BLaER1 treated with 17β-estradiol and CSF1 and Interleukin-3, amounts not matched to agents 10 nM and 100 nM (cell line): ENCODE measurements around the gene STK32A.

Experiments used
- H3K27ac ChIP-seq, 11 experiments: shearing (Covaris generic); formaldehyde crosslinking; 2 replicates each; pipeline ENCODE4 v1.8.1; 2022
- H3K27me3 ChIP-seq, 11 experiments: shearing (Covaris generic); formaldehyde crosslinking; 2 replicates each; pipeline ENCODE4 v1.8.1; 2022
- H3K36me3 ChIP-seq, 11 experiments: shearing (Covaris generic); formaldehyde crosslinking; 2 replicates each; pipeline ENCODE4 v1.8.1; 2022
- H3K4me1 ChIP-seq, 10 experiments: shearing (Covaris generic); formaldehyde crosslinking; 2 replicates each; pipeline ENCODE4 v1.8.1; 2022
- H3K4me2 ChIP-seq, 11 experiments: shearing (Covaris generic); formaldehyde crosslinking; 2 replicates each; pipeline ENCODE4 v1.8.1; 2022
- H3K4me3 ChIP-seq, 10 experiments: shearing (Covaris generic); formaldehyde crosslinking; 2 replicates each; pipeline ENCODE4 v1.8.1; 2022
- H3K9ac ChIP-seq, 11 experiments: shearing (Covaris generic); formaldehyde crosslinking; 2 replicates each; pipeline ENCODE4 v1.8.1; 2022
- H3K9me3 ChIP-seq, 11 experiments: shearing (Covaris generic); formaldehyde crosslinking; replicated peaks in 1 of 11; 2 replicates each; pipeline ENCODE4 v1.8.1; 2022
- H4K20me1 ChIP-seq, 11 experiments: shearing (Covaris generic); formaldehyde crosslinking; 2 replicates each; pipeline ENCODE4 v1.8.1; 2022
- Cebpa-rat ChIP-seq, 11 experiments: shearing (Covaris generic); IDR thresholded peaks; 2 replicates each; pipeline ENCODE4 v1.8.1; 2022

The STK32A gene

GRCh38 chr5:147245381-147246165 is 10.7 kb downstream of the STK32A start:
- Histone ChIP-seq H3K9me3 (no peaks in the 10 kb centered on the region), H3K9ac (no peak overlapping the region), H3K4me1 (no peaks in the 10 kb centered on the region), H3K27me3 (no peaks in the 10 kb centered on the region), H4K20me1 (no peaks in the 10 kb centered on the region), H3K4me2 (no peak overlapping the region), H3K27ac (no peak overlapping the region), H3K36me3 (no peaks in the 10 kb centered on the region), H3K4me3 (no peak overlapping the region)
- TF ChIP-seq Cebpa-rat (IDR thresholded peaks at IDR 0.05) = no peak

DNA sequence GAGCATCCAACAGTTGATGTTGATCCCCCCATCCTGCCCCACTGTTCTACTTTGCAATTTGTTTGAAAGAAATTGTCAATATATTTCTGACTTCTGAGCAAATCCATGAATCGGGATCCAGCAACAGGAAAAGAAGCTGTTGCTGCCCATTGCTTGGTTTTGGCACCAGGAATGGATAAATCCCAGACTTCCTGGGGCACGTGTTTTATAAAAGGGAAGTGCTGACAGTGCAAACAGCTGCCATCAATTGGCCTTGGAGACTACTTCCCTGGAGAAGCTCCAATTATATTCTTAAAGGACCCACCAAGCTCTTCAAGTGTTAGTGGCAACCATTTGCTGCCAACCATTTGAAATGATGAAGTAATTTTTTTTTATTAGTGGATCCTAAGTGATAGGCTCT is 13.7 kb downstream of the STK32A start:
- TF ChIP-seq Cebpa-rat (IDR thresholded peaks at IDR 0.05) = no peak
- no peaks in the 10 kb centered on the region for H3K4me1 ChIP-seq
- no peaks in the 10 kb centered on the region for H3K9me3 ChIP-seq
- H3K4me2 ChIP-seq = no peak overlapping the region
- H3K4me3 ChIP-seq = no peak overlapping the region
- H4K20me1 ChIP-seq = no peaks in the 10 kb centered on the region
- H3K27ac ChIP-seq = no peak overlapping the region
- H3K36me3 ChIP-seq = no peaks in the 10 kb centered on the region
- H3K9ac ChIP-seq = no peak overlapping the region
- no peaks in the 10 kb centered on the region for H3K27me3 ChIP-seq

GRCh38 chr5:147259837-147260236 is 25.0 kb downstream of the STK32A start:
- H3K9me3 ChIP-seq = no peaks in the 10 kb centered on the region
- H3K4me2 ChIP-seq = no peak overlapping the region
- H3K36me3 ChIP-seq = no peaks in the 10 kb centered on the region
- no peaks in the 10 kb centered on the region for H3K4me1 ChIP-seq
- H3K27ac ChIP-seq = no peak overlapping the region
- H4K20me1 ChIP-seq = no peaks in the 10 kb centered on the region
- H3K27me3 ChIP-seq = no peaks in the 10 kb centered on the region
- TF ChIP-seq Cebpa-rat (IDR thresholded peaks at IDR 0.05) = no peak
- no peak overlapping the region for H3K4me3 ChIP-seq
- no peak overlapping the region for H3K9ac ChIP-seq

DNA sequence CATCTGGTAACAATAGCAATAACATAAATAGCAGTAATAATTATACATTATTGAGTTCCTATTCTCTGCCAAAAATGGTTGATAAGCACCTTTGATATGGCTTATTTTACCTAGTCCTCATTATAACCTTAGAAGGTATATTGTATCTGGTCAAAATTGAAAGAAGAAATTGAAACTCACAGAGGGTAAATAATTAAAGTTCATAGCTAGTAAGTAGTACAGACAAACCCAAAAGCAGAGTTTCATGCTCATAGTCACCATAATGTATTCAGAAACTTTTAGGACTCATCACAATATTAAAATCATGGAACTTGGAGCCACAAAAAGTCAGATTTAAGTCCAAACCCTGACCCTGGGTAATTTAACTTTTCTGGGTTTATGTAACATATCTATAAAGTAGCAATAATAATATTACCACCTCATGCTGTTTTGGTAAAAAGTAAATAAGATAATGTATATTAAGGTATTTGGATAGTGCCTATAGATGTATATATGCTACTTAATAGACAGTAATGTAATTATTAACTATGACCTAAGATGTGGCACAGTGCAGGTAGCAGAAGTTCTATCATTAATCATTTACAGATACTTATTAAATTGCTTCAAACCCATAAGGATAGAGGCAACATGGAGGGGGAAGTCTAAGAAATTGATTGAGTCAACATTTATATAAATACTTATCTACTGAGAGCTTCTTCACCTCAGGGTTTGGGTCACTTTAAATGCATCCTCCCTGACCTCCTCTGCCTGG is 32.4 kb downstream of the STK32A start:
- no peak overlapping the region for H3K9ac ChIP-seq
- no peaks in the 10 kb centered on the region for H4K20me1 ChIP-seq
- no peak for TF ChIP-seq Cebpa-rat (IDR thresholded peaks at IDR 0.05)
- H3K4me1 ChIP-seq = no peaks in the 10 kb centered on the region
- H3K36me3 ChIP-seq = no peaks in the 10 kb centered on the region
- no peak overlapping the region for H3K4me3 ChIP-seq
- no peaks in the 10 kb centered on the region for H3K27me3 ChIP-seq
- H3K9me3 ChIP-seq = peaks cover 0 to 6% (median 0%) of the 10 kb centered on the region in 11 experiments; a peak in 2 of 22 replicates
- no peak overlapping the region for H3K4me2 ChIP-seq
- H3K27ac ChIP-seq = no peak overlapping the region

DNA sequence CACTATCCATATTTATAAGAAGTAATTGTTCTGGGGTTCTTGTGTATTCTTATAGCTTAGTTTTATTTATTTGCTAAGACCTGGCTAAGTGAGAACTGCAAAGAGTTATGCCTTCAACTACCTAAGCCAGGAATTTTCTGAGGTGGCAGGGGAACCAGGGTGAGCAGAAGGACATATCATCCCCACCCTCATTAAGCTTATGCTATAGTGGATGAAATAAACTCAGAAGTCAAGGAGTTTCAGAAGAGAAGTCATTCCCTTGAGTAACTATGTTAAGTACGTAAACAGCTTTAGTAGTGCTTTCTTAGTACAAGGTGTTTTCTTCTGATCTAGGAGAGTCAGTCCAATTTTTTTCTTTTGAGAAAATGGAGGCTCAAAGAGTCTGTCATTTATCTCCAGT is 41.7 kb downstream of the STK32A start:
- no peak for TF ChIP-seq Cebpa-rat (IDR thresholded peaks at IDR 0.05)
- Histone ChIP-seq H3K4me1 (no peaks in the 10 kb centered on the region), H3K4me3 (no peak overlapping the region), H3K9ac (no peak overlapping the region), H3K9me3 (peaks cover 0 to 7% (median 0%) of the 10 kb centered on the region in 11 experiments; a peak in 2 of 22 replicates), H4K20me1 (no peaks in the 10 kb centered on the region), H3K27me3 (no peaks in the 10 kb centered on the region), H3K27ac (no peak overlapping the region), H3K36me3 (no peaks in the 10 kb centered on the region), H3K4me2 (no peak overlapping the region)

GRCh38 chr5:147286296-147286695 is 51.5 kb downstream of the STK32A start:
- Histone ChIP-seq H3K27me3 (no peaks in the 10 kb centered on the region), H3K9me3 (peaks cover 0 to 9% (median 5%) of the 10 kb centered on the region in 11 experiments; a peak in 5 of 22 replicates), H3K4me3 (no peak overlapping the region)

DNA sequence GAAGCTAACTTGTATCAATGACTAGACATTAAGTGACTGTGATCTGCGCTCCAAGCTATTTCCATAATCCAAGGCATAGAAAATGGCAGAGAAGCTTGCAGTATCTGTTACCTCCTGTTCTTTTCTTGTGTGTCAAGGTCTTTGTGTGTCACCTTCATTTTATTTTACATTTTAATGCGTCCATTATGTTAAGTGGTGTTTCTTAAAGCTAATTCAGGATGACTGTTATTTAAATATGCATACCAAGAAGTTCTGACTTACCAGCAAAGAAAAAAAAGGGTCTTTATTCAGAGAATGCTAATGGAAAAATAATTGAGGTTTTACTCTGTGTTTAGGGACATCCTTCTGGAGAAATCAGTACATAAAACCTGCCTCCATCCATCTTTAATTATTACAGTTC is 52.3 kb downstream of the STK32A start:
- Histone ChIP-seq H3K4me2 (no peak overlapping the region), H3K4me1 (no peaks in the 10 kb centered on the region), H3K9ac (no peak overlapping the region), H3K27ac (no peak overlapping the region), H3K9me3 (peaks cover 0 to 11% (median 7%) of the 10 kb centered on the region in 11 experiments; a peak in 13 of 22 replicates), H3K4me3 (no peak overlapping the region), H3K27me3 (no peaks in the 10 kb centered on the region), H3K36me3 (no peaks in the 10 kb centered on the region), H4K20me1 (no peaks in the 10 kb centered on the region)
- no peak for TF ChIP-seq Cebpa-rat (IDR thresholded peaks at IDR 0.05)

More at GRCh38 chr5:147286296-147286695, 51.5 kb downstream of the STK32A start:
- H4K20me1 ChIP-seq = no peaks in the 10 kb centered on the region
- H3K4me1 ChIP-seq = no peaks in the 10 kb centered on the region
- H3K9ac ChIP-seq = no peak overlapping the region
- no peaks in the 10 kb centered on the region for H3K36me3 ChIP-seq
- no peak overlapping the region for H3K27ac ChIP-seq
- no peak overlapping the region for H3K4me2 ChIP-seq
- no peak for TF ChIP-seq Cebpa-rat (IDR thresholded peaks at IDR 0.05)

DNA sequence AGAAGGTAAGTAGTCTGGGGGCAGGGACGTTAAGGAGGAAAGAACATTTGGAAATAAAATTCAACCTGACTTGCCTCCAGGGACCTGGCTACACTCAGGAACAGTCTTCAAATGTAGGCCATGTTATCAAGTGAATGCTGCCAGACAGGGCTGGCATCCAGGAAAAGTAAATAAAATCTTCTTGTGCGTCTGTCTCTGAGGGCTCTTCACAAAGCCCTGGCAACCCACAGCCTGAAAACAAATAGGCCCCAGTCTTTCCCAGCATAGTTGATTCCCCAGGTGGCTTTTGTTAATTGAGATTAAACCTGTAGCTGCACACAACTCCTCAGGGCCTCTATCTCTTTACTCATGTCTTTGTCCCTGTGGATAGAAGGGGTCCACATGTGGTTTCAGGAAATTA is 55.4 kb downstream of the STK32A start:
- TF ChIP-seq Cebpa-rat (IDR thresholded peaks at IDR 0.05) = no peak
- Histone ChIP-seq H3K36me3 (no peaks in the 10 kb centered on the region), H3K27me3 (no peaks in the 10 kb centered on the region), H3K9me3 (peaks cover 5 to 17% (median 10%) of the 10 kb centered on the region in 11 experiments; a peak in 14 of 22 replicates), H4K20me1 (no peaks in the 10 kb centered on the region), H3K4me1 (no peaks in the 10 kb centered on the region), H3K27ac (no peak overlapping the region), H3K4me3 (no peak overlapping the region), H3K9ac (no peak overlapping the region), H3K4me2 (no peak overlapping the region)

DNA sequence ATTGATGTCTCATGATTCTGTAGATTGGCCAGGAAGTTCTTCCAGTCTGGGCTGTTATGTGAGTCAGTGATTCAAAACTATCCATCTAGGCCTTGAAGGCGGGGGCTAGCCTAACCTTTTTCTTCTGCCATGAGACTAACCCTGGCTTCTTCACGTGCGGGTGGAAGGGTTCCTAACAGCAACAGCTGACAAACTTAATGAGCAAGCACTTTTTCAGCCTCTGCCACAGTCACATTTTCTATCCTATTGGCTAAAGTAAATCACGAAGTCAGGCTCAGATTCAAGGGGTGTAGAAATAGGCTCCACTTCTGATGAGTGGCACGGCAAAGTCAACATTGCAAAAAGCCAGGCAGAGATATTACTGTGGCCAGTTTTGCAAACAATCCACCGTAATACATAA is 68.4 kb downstream of the STK32A start:
- Histone ChIP-seq H3K9ac (no peak overlapping the region), H3K4me1 (no peaks in the 10 kb centered on the region), H4K20me1 (no peaks in the 10 kb centered on the region), H3K27ac (no peak overlapping the region), H3K4me2 (no peak overlapping the region), H3K36me3 (no peaks in the 10 kb centered on the region), H3K27me3 (no peaks in the 10 kb centered on the region), H3K9me3 (peaks cover 0 to 15% (median 0%) of the 10 kb centered on the region in 11 experiments; a peak in 3 of 22 replicates), H3K4me3 (no peak overlapping the region)
- no peak for TF ChIP-seq Cebpa-rat (IDR thresholded peaks at IDR 0.05)
